HCT116 (cell line): ENCODE data around the gene NFASC. TPM values are rescaled to one million over a fixed set of nuclear protein-coding genes. Genes with fewer than 3 reads are reported as not detected.

Experiments used
- ATAC-seq: fragments of 200-7000 bp; cut with Tn5 transposase; 2 replicates; pipeline ENCODE4 v1.9.1; 2020; ENCODE audit warnings: mild to moderate bottlenecking, moderate library complexity
- BruUV-seq: library from RNA; stranded (reverse); fragments of 400-500 nt; replicated peaks from 2 replicates; lab custom pipeline; 2021; lab: Mats Ljungman, UMichigan
- CTCF ChIA-PET: fragments of 300-600 bp; sonication (Branson Sonifier 250); formaldehyde crosslinking; loops from one replicate; lab custom pipeline; 2021; ENCODE audit warnings: antibody characterized with exemption; lab: Charles Lee
- POLR2A ChIA-PET: fragments of 300-600, 350-600 bp; sonication (Branson Sonifier 250); formaldehyde crosslinking; loops from one replicate; lab custom pipeline; 2021; ENCODE audit warnings: antibody characterized with exemption; lab: Charles Lee
- RAD21 ChIA-PET, 2 experiments: fragments of 300-600 bp; sonication (Branson Sonifier 250); formaldehyde crosslinking; loops; one replicate each; lab custom pipeline; 2023; ENCODE audit warnings: low total read pairs in 2 of 2; ENCODE audit not compliant: uncharacterized antibody in 2 of 2, unreplicated experiment in 2 of 2, low non-redundant PET in 1 of 2; lab: Charles Lee
- DNase-seq: peaks from one replicate; pipeline ENCODE4 v3.0.0-alpha.2; 2010; ENCODE audit warnings: low read depth, low spot score
- H2AFZ ChIP-seq: fragments of 200-600 bp; shearing (Covaris generic), sonication (generic); 2 replicates; pipeline ENCODE4 v1.6.1; 2017; ENCODE audit warnings: low read depth, mixed run types, mixed read lengths, antibody characterized with exemption, low read length; ENCODE audit not compliant: poor library complexity, severe bottlenecking
- H3K27ac ChIP-seq: 2 replicates; pipeline ENCODE4 v1.5.1; 2012; ENCODE audit warnings: low read depth, low read length
- H3K27me3 ChIP-seq: fragments of 200-600 bp; sonication (generic); 2 replicates; pipeline ENCODE4 v1.6.1; 2016; ENCODE audit warnings: mixed run types, low read length, mixed read lengths; ENCODE audit not compliant: insufficient read depth
- H3K36me3 ChIP-seq, 2 experiments: fragments of 200-500 bp in 1 of 2; fragments of 200-600 bp in 1 of 2; sonication (Bioruptor generic) in 1 of 2; sonication (generic) in 1 of 2; 2 replicates each; pipeline versions ENCODE4 v1.5.1 to v1.6.1; 2014 to 2016; ENCODE audit warnings: low read length in 2 of 2, inconsistent platforms in 1 of 2, mixed read lengths in 1 of 2, mixed run types in 1 of 2; ENCODE audit not compliant: insufficient read depth in 2 of 2, control insufficient read depth in 1 of 2
- H3K4me1 ChIP-seq, 2 experiments: fragments of 200-600 bp in 1 of 2; sonication (generic) in 1 of 2; 2 replicates each; pipeline versions ENCODE4 v1.5.1 to v1.6.1; 2012 to 2017; ENCODE audit warnings: low read length in 2 of 2, inconsistent platforms in 1 of 2, mild to moderate bottlenecking in 1 of 2, mixed read lengths in 1 of 2, mixed run types in 1 of 2, moderate library complexity in 1 of 2; ENCODE audit not compliant: insufficient read depth in 2 of 2, control insufficient read depth in 1 of 2
- H3K4me2 ChIP-seq: fragments of 200-600 bp; sonication (generic); 2 replicates; pipeline ENCODE4 v1.6.1; 2017; ENCODE audit warnings: mixed run types, low read length, mixed read lengths
- H3K4me3 ChIP-seq, 2 experiments: fragments of 200-600 bp in 1 of 2; sonication (generic) in 1 of 2; replicated peaks in 1 of 2; 2 replicates each; pipeline ENCODE4 v1.5.1; 2011 to 2016; ENCODE audit warnings: low read length in 2 of 2, control low read depth in 1 of 2, low read depth in 1 of 2, mild to moderate bottlenecking in 1 of 2, mixed read lengths in 1 of 2, mixed run types in 1 of 2
- H3K79me2 ChIP-seq: fragments of 200-600 bp; sonication (generic); 2 replicates; pipeline ENCODE4 v1.6.1; 2017; ENCODE audit warnings: mild to moderate bottlenecking, mixed run types, low read length, moderate library complexity, mixed read lengths; ENCODE audit not compliant: insufficient read depth
- H3K9ac ChIP-seq: fragments of 200-600 bp; sonication (generic); 2 replicates; pipeline ENCODE4 v1.6.1; 2016; ENCODE audit warnings: low read length, mixed read lengths
- H3K9me2 ChIP-seq: fragments of 200-600 bp; sonication (generic), shearing (Covaris generic); 2 replicates; pipeline ENCODE4 v1.6.1; 2017; ENCODE audit warnings: mixed run types, mild to moderate bottlenecking, moderate library complexity; ENCODE audit not compliant: insufficient read depth
- H3K9me3 ChIP-seq, 2 experiments: fragments of 200-500 bp in 1 of 2; fragments of 200-600 bp in 1 of 2; sonication (Bioruptor generic) in 1 of 2; sonication (generic) in 1 of 2; 2 replicates each; pipeline ENCODE4 v1.6.1; 2014 to 2017; ENCODE audit warnings: low read length in 2 of 2, mixed read lengths in 2 of 2, inconsistent platforms in 1 of 2, low read depth in 1 of 2, mild to moderate bottlenecking in 1 of 2, mixed run types in 1 of 2, moderate library complexity in 1 of 2; ENCODE audit not compliant: control insufficient read depth in 1 of 2, insufficient read depth in 1 of 2
- H4K20me1 ChIP-seq: fragments of 200-600 bp; sonication (generic), shearing (Covaris generic); 2 replicates; pipeline ENCODE4 v1.6.1; 2017; ENCODE audit warnings: mixed run types, mild to moderate bottlenecking, moderate library complexity; ENCODE audit not compliant: insufficient read depth
- CBX3 ChIP-seq: IDR thresholded peaks from 2 replicates; pipeline ENCODE4 v1.6.1; 2012; ENCODE audit warnings: low read depth
- CEBPB ChIP-seq: IDR thresholded peaks from 2 replicates; pipeline ENCODE4 v1.6.1; 2012; ENCODE audit warnings: low read depth
- CTCF ChIP-seq, 3 experiments: fragments of 200-600 bp in 1 of 3; sonication (generic) in 1 of 3; IDR thresholded peaks in 2 of 3; conservative IDR thresholded peaks in 1 of 3; 2 replicates each; pipeline ENCODE4 v1.5.1; 2012 to 2017; ENCODE audit warnings: low read depth in 2 of 3, low read length in 2 of 3, antibody characterized with exemption in 1 of 3, borderline replicate concordance in 1 of 3, control low read depth in 1 of 3, mild to moderate bottlenecking in 1 of 3, mixed read lengths in 1 of 3, mixed run types in 1 of 3, moderate library complexity in 1 of 3; ENCODE audit not compliant: insufficient read depth in 1 of 3
- ELF1 ChIP-seq: IDR thresholded peaks from 2 replicates; pipeline ENCODE4 v1.6.1; 2012; ENCODE audit warnings: low read depth, borderline replicate concordance
- EZH2phosphoT487 ChIP-seq: fragments of 200-600 bp; IDR thresholded peaks from 2 replicates; pipeline ENCODE4 v1.6.1; 2018; ENCODE audit warnings: antibody characterized with exemption, borderline replicate concordance
- FOSL1 ChIP-seq: IDR thresholded peaks from 2 replicates; pipeline ENCODE4 v1.6.1; 2012; ENCODE audit warnings: low read depth
- JUND ChIP-seq: IDR thresholded peaks from 2 replicates; pipeline ENCODE4 v1.6.1; 2012
- MAX ChIP-seq: IDR thresholded peaks from 2 replicates; pipeline ENCODE4 v1.6.1; 2012
- POLR2AphosphoS5 ChIP-seq: IDR thresholded peaks from 2 replicates; pipeline ENCODE4 v1.6.1; 2011; ENCODE audit warnings: mild to moderate bottlenecking, low read depth, low read length, moderate library complexity
- RAD21 ChIP-seq: IDR thresholded peaks from 2 replicates; pipeline ENCODE4 v1.6.1; 2012; ENCODE audit warnings: low read depth, mild to moderate bottlenecking
- REST ChIP-seq: IDR thresholded peaks from 2 replicates; pipeline ENCODE4 v1.6.1; 2012; ENCODE audit warnings: low read depth
- SP1 ChIP-seq: IDR thresholded peaks from 2 replicates; pipeline ENCODE4 v1.6.1; 2012; ENCODE audit warnings: low read depth
- YY1 ChIP-seq: IDR thresholded peaks from 2 replicates; pipeline ENCODE4 v1.6.1; 2011; ENCODE audit warnings: low read length, low read depth, moderate library complexity, mild to moderate bottlenecking; ENCODE audit not compliant: insufficient replicate concordance; ENCODE audit errors: extremely low read depth
- ZFX ChIP-seq: fragments of 450-650 bp; IDR thresholded peaks from 2 replicates; pipeline ENCODE4 v1.6.1; 2017
- ZNF274 ChIP-seq: fragments of 200-500 bp; sonication (Bioruptor generic); IDR thresholded peaks from 2 replicates; pipeline ENCODE4 v1.6.1; 2014; ENCODE audit warnings: mild to moderate bottlenecking, low read depth, low read length, inconsistent platforms
- intact Hi-C: fragments of 100-400 bp; cut with micrococcal nuclease; formaldehyde crosslinking; loops from 2 replicates; pipeline ENCODE4 v1.10.0; 2022
- total RNA-seq: library from RNA; stranded (reverse); gene quantifications from one replicate; pipeline ENCODE4 v1.2.1, GENCODE V29; 2021; ENCODE audit not compliant: unreplicated experiment

The NFASC gene
- total RNA-seq, 1 experiment from 2014 or later: 0.57 TPM

- intact Hi-C loops: loop anchor here (10.0 kb wide), 1 partner anchor 381 kb away; no protein-coding TSS in a partner anchor
- POLR2A ChIA-PET: no interaction called here
- BruUV-seq: no TSS peak
Measured at GRCh38 chr1:204945565-204945977, 74.9 kb downstream of the NFASC start.

GRCh38 chr1:204946640-204947039 is 76.0 kb downstream of the NFASC start:
- Histone ChIP-seq H3K9me2 (no peaks in the 10 kb centered on the region), H3K27ac (no peak overlapping the region), H3K79me2 (no peaks in the 10 kb centered on the region), H4K20me1 (no peaks in the 10 kb centered on the region), H3K9ac (no peak overlapping the region), H3K4me3 (no peak overlapping the region), H3K4me2 (no peak overlapping the region), H3K36me3 (no peaks in the 10 kb centered on the region), H2AFZ (no peak overlapping the region), H3K4me1 (no peaks in the 10 kb centered on the region), H3K9me3 (no peaks in the 10 kb centered on the region), H3K27me3 (peaks cover 20% of the 10 kb centered on the region; the same call in 1 of the 2 replicates)
- no TSS peak for BruUV-seq
- ChIA-PET POLR2A (no interaction called here), CTCF (no interaction called here), RAD21 (no interaction called here)
- no peak for ATAC-seq
- no peak for DNase-seq
- intact Hi-C loops: loop anchor here (10.0 kb wide), 1 partner anchor 382 kb away; no protein-coding TSS in a partner anchor
- no peak for TF ChIP-seq SP1
- no peak for TF ChIP-seq EZH2phosphoT487
- TF ChIP-seq FOSL1: no peak
- no peak for TF ChIP-seq ZNF274
- no peak for TF ChIP-seq CTCF (IDR thresholded peaks at IDR 0.05 in 2 of 3, conservative IDR thresholded peaks at IDR 0.05 in 1 of 3; ENCODE audit: borderline replicate concordance in 1 of 3, insufficient read depth in 1 of 3, low read depth in 2 of 3, low read length in 2 of 3)
- no peak for TF ChIP-seq JUND
- no peak for TF ChIP-seq POLR2AphosphoS5
- no peak for TF ChIP-seq REST
- no peak for TF ChIP-seq ELF1
- no peak for TF ChIP-seq MAX
- TF ChIP-seq RAD21: no peak
- TF ChIP-seq YY1: no peak
- no peak for TF ChIP-seq ZFX
- TF ChIP-seq CEBPB: no peak

More at GRCh38 chr1:204945565-204945977, 74.9 kb downstream of the NFASC start:
- Histone ChIP-seq H3K36me3 (no peaks in the 10 kb centered on the region), H3K9me2 (no peaks in the 10 kb centered on the region), H3K9ac (no peak overlapping the region), H3K79me2 (no peaks in the 10 kb centered on the region), H4K20me1 (no peaks in the 10 kb centered on the region), H3K4me3 (no peak overlapping the region), H2AFZ (no peak overlapping the region), H3K4me1 (no peaks in the 10 kb centered on the region), H3K27me3 (peaks cover 22% of the 10 kb centered on the region; the same call in 1 of the 2 replicates), H3K27ac (no peak overlapping the region), H3K4me2 (no peak overlapping the region), H3K9me3 (no peaks in the 10 kb centered on the region)
- TF ChIP-seq RAD21 (no peak), CEBPB (no peak), POLR2AphosphoS5 (no peak), CBX3 (no peak)
- no peak for ATAC-seq
- DNase-seq: no peak
- RAD21 ChIA-PET: no interaction called here
- CTCF ChIA-PET: no interaction called here
